Measurements from ENCODE around the gene ANKRD11.

Gene ANKRD11

GRCh38 chr16:89298623-89299225 is 191.6 kb downstream of the ANKRD11 start:
- DNase-seq (ENCODE audit: extremely low read depth, low read depth): no peak
- H3K4me3 ChIP-seq (replicated peaks; ENCODE audit: low read depth, low read length): no peak overlapping the region
- TF ChIP-seq CTCF (IDR thresholded peaks at IDR 0.05; ENCODE audit: low read depth, low read length, missing control alignments): no peak

GRCh38 chr16:89297910-89298545 is 192.3 kb downstream of the ANKRD11 start:
- TF ChIP-seq CTCF (IDR thresholded peaks at IDR 0.05; ENCODE audit: low read depth, low read length, missing control alignments): no peak
- DNase-seq (ENCODE audit: extremely low read depth, low read depth): no peak
- H3K4me3 ChIP-seq (replicated peaks; ENCODE audit: low read depth, low read length): no peak overlapping the region

- TF ChIP-seq CTCF (IDR thresholded peaks at IDR 0.05; ENCODE audit: low read depth, low read length, missing control alignments): no peak
- no peak for DNase-seq (ENCODE audit: extremely low read depth, low read depth)
Measured at GRCh38 chr16:89297156-89297874, 193.0 kb downstream of the ANKRD11 start.

GRCh38 chr16:89295915-89296314 is 194.4 kb downstream of the ANKRD11 start:
- no peak for TF ChIP-seq CTCF (IDR thresholded peaks at IDR 0.05; ENCODE audit: low read depth, low read length, missing control alignments)
- H3K4me3 ChIP-seq (replicated peaks; ENCODE audit: low read depth, low read length): no peak overlapping the region
- DNase-seq (ENCODE audit: extremely low read depth, low read depth): no peak

More at GRCh38 chr16:89297156-89297874, 193.0 kb downstream of the ANKRD11 start:
- no peak overlapping the region for H3K4me3 ChIP-seq (replicated peaks; ENCODE audit: low read depth, low read length)

- no peak overlapping the region for H3K4me3 ChIP-seq (replicated peaks; ENCODE audit: low read depth, low read length)
- no peak for DNase-seq (ENCODE audit: extremely low read depth, low read depth)
- TF ChIP-seq CTCF (IDR thresholded peaks at IDR 0.05; ENCODE audit: low read depth, low read length, missing control alignments): no peak
Measured at GRCh38 chr16:89295071-89295900, 195.1 kb downstream of the ANKRD11 start.

- H3K4me3 ChIP-seq (replicated peaks; ENCODE audit: low read depth, low read length): no peak overlapping the region
- DNase-seq (ENCODE audit: extremely low read depth, low read depth): no peak
- no peak for TF ChIP-seq CTCF (IDR thresholded peaks at IDR 0.05; ENCODE audit: low read depth, low read length, missing control alignments)
Measured at GRCh38 chr16:89294486-89294885, 195.9 kb downstream of the ANKRD11 start.
